WTC11 (cell line): ENCODE results near the gene VSIG10. TPM values are rescaled to one million over a fixed set of nuclear protein-coding genes. Genes with fewer than 3 reads are reported as not detected.

Source experiments
- ATAC-seq: fragments of 200-7000 bp; cut with Tn5 transposase; 2 replicates; pipeline ENCODE4 v1.10.0; 2021; ENCODE audit warnings: mild to moderate bottlenecking, moderate library complexity
- CTCF ChIA-PET: fragments of 300-600 bp; sonication (Branson Sonifier 250); formaldehyde crosslinking; loops from one replicate; lab custom pipeline; 2021; ENCODE audit warnings: antibody characterized with exemption; lab: Charles Lee
- POLR2A ChIA-PET: fragments of 350-600 bp; sonication (Branson Sonifier 250); formaldehyde crosslinking; loops from one replicate; lab custom pipeline; 2021; ENCODE audit warnings: antibody characterized with exemption; lab: Charles Lee
- DNase-seq: peaks from one replicate; pipeline ENCODE4 v3.0.0; 2021; ENCODE audit warnings: low spot score
- H3K27ac Mint-ChIP-seq: 2 replicates; pipeline ENCODE4 v1.8.0; 2021; ENCODE audit warnings: mixed read lengths
- H3K27me3 Mint-ChIP-seq: 2 replicates; pipeline ENCODE4 v1.8.0; 2021; ENCODE audit warnings: low read depth, mild to moderate bottlenecking, moderate library complexity, mixed read lengths
- H3K36me3 Mint-ChIP-seq: 2 replicates; pipeline ENCODE4 v1.8.0; 2021; ENCODE audit warnings: mixed read lengths
- H3K4me1 Mint-ChIP-seq: 2 replicates; pipeline ENCODE4 v1.8.0; 2022; ENCODE audit warnings: mixed read lengths
- H3K4me3 Mint-ChIP-seq: 2 replicates; pipeline ENCODE4 v1.8.0; 2021; ENCODE audit warnings: mild to moderate bottlenecking, moderate library complexity, mixed read lengths
- H3K9me3 Mint-ChIP-seq: 2 replicates; pipeline ENCODE4 v1.8.0; 2021; ENCODE audit warnings: mixed read lengths
- ATF1 ChIP-seq: sonication (generic); formaldehyde crosslinking; IDR thresholded peaks from 2 replicates; pipeline ENCODE4 v1.8.1; 2023; ENCODE audit warnings: mild to moderate bottlenecking, moderate library complexity, missing genetic modification reagents
- CREM ChIP-seq: sonication (generic); formaldehyde crosslinking; IDR thresholded peaks from 2 replicates; pipeline ENCODE4 v1.8.1; 2022; ENCODE audit warnings: mild to moderate bottlenecking, missing genetic modification reagents, moderate library complexity
- ETV6 ChIP-seq: sonication (generic); formaldehyde crosslinking; IDR thresholded peaks from 2 replicates; pipeline ENCODE4 v1.8.1; 2022; ENCODE audit warnings: mild to moderate bottlenecking, missing genetic modification reagents
- FOXK1 ChIP-seq: sonication (generic); formaldehyde crosslinking; IDR thresholded peaks from 2 replicates; pipeline ENCODE4 v1.8.0; 2022; ENCODE audit warnings: mild to moderate bottlenecking, moderate library complexity, missing genetic modification reagents
- FOXP1 ChIP-seq: sonication (generic); formaldehyde crosslinking; IDR thresholded peaks from 2 replicates; pipeline ENCODE4 v1.8.0; 2022; ENCODE audit warnings: missing genetic modification reagents, mild to moderate bottlenecking, moderate library complexity, borderline replicate concordance
- GABPB1 ChIP-seq: sonication (generic); formaldehyde crosslinking; IDR thresholded peaks from 2 replicates; pipeline ENCODE4 v1.8.1; 2023; ENCODE audit warnings: mild to moderate bottlenecking, missing genetic modification reagents
- JUN ChIP-seq: sonication (generic); formaldehyde crosslinking; IDR thresholded peaks from 2 replicates; pipeline ENCODE4 v1.8.0; 2023; ENCODE audit warnings: mild to moderate bottlenecking, missing genetic modification reagents
- MXD4 ChIP-seq: fragments of 250-450 bp; sonication (Bioruptor Pico); IDR thresholded peaks from 2 replicates; pipeline ENCODE4 v1.8.0; 2021; ENCODE audit warnings: mild to moderate bottlenecking, moderate library complexity, borderline replicate concordance
- NFE2L1 ChIP-seq: sonication (generic); formaldehyde crosslinking; IDR thresholded peaks from 2 replicates; pipeline ENCODE4 v1.8.1; 2023; ENCODE audit warnings: missing genetic modification reagents
- NR1H2 ChIP-seq: sonication (generic); formaldehyde crosslinking; IDR thresholded peaks from 2 replicates; pipeline ENCODE4 v1.9.0; 2021; ENCODE audit warnings: mild to moderate bottlenecking, moderate library complexity, missing genetic modification reagents
- SMAD3 ChIP-seq: sonication (generic); formaldehyde crosslinking; IDR thresholded peaks from 2 replicates; pipeline ENCODE4 v1.8.0; 2022; ENCODE audit warnings: missing genetic modification reagents, mild to moderate bottlenecking, borderline replicate concordance
- SP1 ChIP-seq: sonication (generic); formaldehyde crosslinking; conservative IDR thresholded peaks from 2 replicates; pipeline ENCODE4 v1.8.1; 2022; ENCODE audit warnings: missing genetic modification reagents
- TEAD4 ChIP-seq: sonication (generic); formaldehyde crosslinking; IDR thresholded peaks from 2 replicates; pipeline ENCODE4 v1.8.0; 2022; ENCODE audit warnings: mild to moderate bottlenecking, missing genetic modification reagents
- ZNF121 ChIP-seq: sonication (generic); formaldehyde crosslinking; IDR thresholded peaks from 2 replicates; pipeline ENCODE4 v1.8.0; 2023; ENCODE audit warnings: missing genetic modification reagents
- ZNF232 ChIP-seq: sonication (generic); formaldehyde crosslinking; IDR thresholded peaks from 2 replicates; pipeline ENCODE4 v1.8.0; 2022; ENCODE audit warnings: mild to moderate bottlenecking, missing genetic modification reagents
- total RNA-seq: library from RNA; stranded (reverse); gene quantifications from 3 replicates; pipeline ENCODE4 v1.2.3, GENCODE V29; 2021
- TF ChIP-seq, protein P1 (sequence below): fragments of 200-600 bp; IDR thresholded peaks from 2 replicates; pipeline ENCODE4 v1.8.0; 2022; ENCODE audit warnings: antibody characterized with exemption
- TF ChIP-seq, protein P2 (sequence below): sonication (generic); formaldehyde crosslinking; IDR thresholded peaks from 2 replicates; pipeline ENCODE4 v1.8.1; 2023; ENCODE audit warnings: mild to moderate bottlenecking, moderate library complexity, missing genetic modification reagents
- TF ChIP-seq, protein P3 (sequence below): sonication (generic); formaldehyde crosslinking; IDR thresholded peaks from 2 replicates; pipeline ENCODE4 v1.8.1; 2023; ENCODE audit warnings: mild to moderate bottlenecking, missing genetic modification reagents
- TF ChIP-seq, protein P4 (sequence below): sonication (generic); formaldehyde crosslinking; IDR thresholded peaks from 2 replicates; pipeline ENCODE4 v1.8.0; 2022; ENCODE audit warnings: mild to moderate bottlenecking, missing genetic modification reagents
- TF ChIP-seq, protein P5 (sequence below): sonication (generic); formaldehyde crosslinking; IDR thresholded peaks from 2 replicates; pipeline ENCODE4 v1.8.0; 2023; ENCODE audit warnings: missing genetic modification reagents, mild to moderate bottlenecking, borderline replicate concordance
- TF ChIP-seq, protein P6 (sequence below): sonication (generic); formaldehyde crosslinking; IDR thresholded peaks from 2 replicates; pipeline ENCODE4 v1.8.1; 2022; ENCODE audit warnings: low read depth, mild to moderate bottlenecking, moderate library complexity, missing genetic modification reagents, borderline replicate concordance
- TF ChIP-seq, protein P7 (sequence below): sonication (generic); formaldehyde crosslinking; IDR thresholded peaks from 2 replicates; pipeline ENCODE4 v1.8.1; 2022; ENCODE audit warnings: mild to moderate bottlenecking, moderate library complexity, missing genetic modification reagents

The VSIG10 gene
- total RNA-seq, 1 experiment from 2014 or later, result 82.5 TPM

DNA sequence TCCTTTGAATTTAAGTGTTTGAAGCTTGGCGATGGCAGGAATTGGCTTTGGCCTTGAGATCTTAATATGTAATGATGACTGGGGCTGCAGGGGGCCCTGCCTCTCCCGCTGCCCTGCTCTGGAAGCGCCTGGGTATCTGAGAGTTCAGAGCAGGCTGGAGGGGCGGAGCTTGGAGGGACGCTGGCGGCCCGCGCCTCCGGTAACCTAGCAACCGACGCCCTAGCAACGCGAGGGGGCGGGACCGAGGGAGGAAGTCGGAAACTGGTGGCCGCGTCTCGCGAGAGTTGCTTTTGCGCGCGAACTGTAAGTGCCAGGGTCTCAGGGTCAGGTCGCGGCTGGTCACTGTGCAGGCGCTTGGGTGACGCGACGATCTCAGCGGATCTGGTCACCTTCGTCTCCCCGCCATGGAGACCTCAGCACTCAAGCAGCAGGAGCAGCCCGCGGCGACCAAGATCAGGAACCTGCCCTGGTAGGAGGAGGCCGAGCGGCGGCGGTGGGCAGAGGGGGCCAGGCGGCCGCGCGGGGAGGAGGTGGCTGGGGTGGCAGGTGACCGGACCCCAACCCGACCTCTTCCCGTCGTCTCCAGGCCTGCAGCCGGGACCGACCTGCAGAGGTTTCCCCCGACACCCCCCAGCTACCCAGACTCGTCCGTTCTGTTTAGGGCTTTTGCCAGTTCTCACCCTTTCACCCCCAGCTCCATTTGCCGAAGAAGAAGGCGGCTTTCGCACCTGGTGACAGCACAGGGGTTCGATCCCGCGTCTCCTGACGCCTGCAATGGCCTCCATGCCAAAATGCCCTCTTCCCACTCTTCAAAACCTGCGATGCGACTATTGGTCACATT lies 87.2 kb downstream of the VSIG10 start, which contains the start of gene RFC5:
Gene RFC5 (plus strand): TSS at position 280 of the 841 bp plus-strand sequence. CDS start 125 bp downstream, at position 405.
- CTCF ChIA-PET, result interaction anchor here (0.6 to 2.5 kb wide), 5 partner anchors 109 to 167 kb away, joined by 3 to 25 read pairs (median 7); no protein-coding TSS in a partner anchor
- Mint-ChIP-seq H3K27me3 (no peaks in the 10 kb centered on the region; the same call in none of the 2 replicates), H3K36me3 (peaks cover 33% of the 10 kb centered on the region), H3K4me3 (peak within 1 kb of the TSS; percentile 93), H3K9me3 (peaks cover 3% of the 10 kb centered on the region; the same call in 1 of the 2 replicates), H3K27ac (peak within 1 kb of the TSS; percentile 82), H3K4me1 (peaks cover 18% of the 10 kb centered on the region)
- POLR2A ChIA-PET, result interaction anchor here (0.5 to 0.8 kb wide), 3 partner anchors 29 to 142 kb away, joined by 3 to 4 read pairs (median 3); no protein-coding TSS in a partner anchor
- ATAC-seq (peak; percentile 97), DNase-seq (peak; percentile 99)
- TF ChIP-seq, protein P1, sequence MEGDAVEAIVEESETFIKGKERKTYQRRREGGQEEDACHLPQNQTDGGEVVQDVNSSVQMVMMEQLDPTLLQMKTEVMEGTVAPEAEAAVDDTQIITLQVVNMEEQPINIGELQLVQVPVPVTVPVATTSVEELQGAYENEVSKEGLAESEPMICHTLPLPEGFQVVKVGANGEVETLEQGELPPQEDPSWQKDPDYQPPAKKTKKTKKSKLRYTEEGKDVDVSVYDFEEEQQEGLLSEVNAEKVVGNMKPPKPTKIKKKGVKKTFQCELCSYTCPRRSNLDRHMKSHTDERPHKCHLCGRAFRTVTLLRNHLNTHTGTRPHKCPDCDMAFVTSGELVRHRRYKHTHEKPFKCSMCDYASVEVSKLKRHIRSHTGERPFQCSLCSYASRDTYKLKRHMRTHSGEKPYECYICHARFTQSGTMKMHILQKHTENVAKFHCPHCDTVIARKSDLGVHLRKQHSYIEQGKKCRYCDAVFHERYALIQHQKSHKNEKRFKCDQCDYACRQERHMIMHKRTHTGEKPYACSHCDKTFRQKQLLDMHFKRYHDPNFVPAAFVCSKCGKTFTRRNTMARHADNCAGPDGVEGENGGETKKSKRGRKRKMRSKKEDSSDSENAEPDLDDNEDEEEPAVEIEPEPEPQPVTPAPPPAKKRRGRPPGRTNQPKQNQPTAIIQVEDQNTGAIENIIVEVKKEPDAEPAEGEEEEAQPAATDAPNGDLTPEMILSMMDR, result no peak
- TF ChIP-seq SMAD3 (CRISPR knock-in tag) (0 out of 2 replicates have a peak, but pooled peaks have one; percentile 67), FOXK1 (CRISPR knock-in tag) (peak; percentile 49; the same call in 1 of the 2 replicates), ZNF232 (peak; percentile 80), ZNF121 (CRISPR knock-in tag) (no peak), SP1 (CRISPR knock-in tag) (peak; percentile 96), JUN (CRISPR knock-in tag) (0 out of 2 replicates have a peak, but pooled peaks have one; percentile 30), MXD4 (CRISPR knock-in tag) (no peak), CREM (CRISPR knock-in tag) (peak; percentile 71; the same call in 1 of the 2 replicates), ETV6 (peak; percentile 81), GABPB1 (CRISPR knock-in tag) (peak; percentile 70), NFE2L1 (peak; percentile 87), NR1H2 (no peak), ATF1 (CRISPR knock-in tag) (no peak), FOXP1 (CRISPR knock-in tag) (peak; percentile 89), TEAD4 (CRISPR knock-in tag) (0 out of 2 replicates have a peak, but pooled peaks have one; percentile 36)
- TF ChIP-seq, protein P2, sequence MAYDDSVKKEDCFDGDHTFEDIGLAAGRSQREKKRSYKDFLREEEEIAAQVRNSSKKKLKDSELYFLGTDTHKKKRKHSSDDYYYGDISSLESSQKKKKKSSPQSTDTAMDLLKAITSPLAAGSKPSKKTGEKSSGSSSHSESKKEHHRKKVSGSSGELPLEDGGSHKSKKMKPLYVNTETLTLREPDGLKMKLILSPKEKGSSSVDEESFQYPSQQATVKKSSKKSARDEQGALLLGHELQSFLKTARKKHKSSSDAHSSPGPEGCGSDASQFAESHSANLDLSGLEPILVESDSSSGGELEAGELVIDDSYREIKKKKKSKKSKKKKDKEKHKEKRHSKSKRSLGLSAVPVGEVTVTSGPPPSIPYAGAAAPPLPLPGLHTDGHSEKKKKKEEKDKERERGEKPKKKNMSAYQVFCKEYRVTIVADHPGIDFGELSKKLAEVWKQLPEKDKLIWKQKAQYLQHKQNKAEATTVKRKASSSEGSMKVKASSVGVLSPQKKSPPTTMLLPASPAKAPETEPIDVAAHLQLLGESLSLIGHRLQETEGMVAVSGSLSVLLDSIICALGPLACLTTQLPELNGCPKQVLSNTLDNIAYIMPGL (CRISPR knock-in tag), result peak; percentile 50
- TF ChIP-seq, protein P3, sequence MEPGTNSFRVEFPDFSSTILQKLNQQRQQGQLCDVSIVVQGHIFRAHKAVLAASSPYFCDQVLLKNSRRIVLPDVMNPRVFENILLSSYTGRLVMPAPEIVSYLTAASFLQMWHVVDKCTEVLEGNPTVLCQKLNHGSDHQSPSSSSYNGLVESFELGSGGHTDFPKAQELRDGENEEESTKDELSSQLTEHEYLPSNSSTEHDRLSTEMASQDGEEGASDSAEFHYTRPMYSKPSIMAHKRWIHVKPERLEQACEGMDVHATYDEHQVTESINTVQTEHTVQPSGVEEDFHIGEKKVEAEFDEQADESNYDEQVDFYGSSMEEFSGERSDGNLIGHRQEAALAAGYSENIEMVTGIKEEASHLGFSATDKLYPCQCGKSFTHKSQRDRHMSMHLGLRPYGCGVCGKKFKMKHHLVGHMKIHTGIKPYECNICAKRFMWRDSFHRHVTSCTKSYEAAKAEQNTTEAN (CRISPR knock-in tag), result peak; percentile 71; the same call in 1 of the 2 replicates
- TF ChIP-seq, protein P4, sequence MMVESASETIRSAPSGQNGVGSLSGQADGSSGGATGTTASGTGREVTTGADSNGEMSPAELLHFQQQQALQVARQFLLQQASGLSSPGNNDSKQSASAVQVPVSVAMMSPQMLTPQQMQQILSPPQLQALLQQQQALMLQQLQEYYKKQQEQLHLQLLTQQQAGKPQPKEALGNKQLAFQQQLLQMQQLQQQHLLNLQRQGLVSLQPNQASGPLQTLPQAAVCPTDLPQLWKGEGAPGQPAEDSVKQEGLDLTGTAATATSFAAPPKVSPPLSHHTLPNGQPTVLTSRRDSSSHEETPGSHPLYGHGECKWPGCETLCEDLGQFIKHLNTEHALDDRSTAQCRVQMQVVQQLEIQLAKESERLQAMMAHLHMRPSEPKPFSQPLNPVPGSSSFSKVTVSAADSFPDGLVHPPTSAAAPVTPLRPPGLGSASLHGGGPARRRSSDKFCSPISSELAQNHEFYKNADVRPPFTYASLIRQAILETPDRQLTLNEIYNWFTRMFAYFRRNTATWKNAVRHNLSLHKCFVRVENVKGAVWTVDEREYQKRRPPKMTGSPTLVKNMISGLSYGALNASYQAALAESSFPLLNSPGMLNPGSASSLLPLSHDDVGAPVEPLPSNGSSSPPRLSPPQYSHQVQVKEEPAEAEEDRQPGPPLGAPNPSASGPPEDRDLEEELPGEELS, result 0 out of 2 replicates have a peak, but pooled peaks have one; percentile 73
- TF ChIP-seq, protein P5, sequence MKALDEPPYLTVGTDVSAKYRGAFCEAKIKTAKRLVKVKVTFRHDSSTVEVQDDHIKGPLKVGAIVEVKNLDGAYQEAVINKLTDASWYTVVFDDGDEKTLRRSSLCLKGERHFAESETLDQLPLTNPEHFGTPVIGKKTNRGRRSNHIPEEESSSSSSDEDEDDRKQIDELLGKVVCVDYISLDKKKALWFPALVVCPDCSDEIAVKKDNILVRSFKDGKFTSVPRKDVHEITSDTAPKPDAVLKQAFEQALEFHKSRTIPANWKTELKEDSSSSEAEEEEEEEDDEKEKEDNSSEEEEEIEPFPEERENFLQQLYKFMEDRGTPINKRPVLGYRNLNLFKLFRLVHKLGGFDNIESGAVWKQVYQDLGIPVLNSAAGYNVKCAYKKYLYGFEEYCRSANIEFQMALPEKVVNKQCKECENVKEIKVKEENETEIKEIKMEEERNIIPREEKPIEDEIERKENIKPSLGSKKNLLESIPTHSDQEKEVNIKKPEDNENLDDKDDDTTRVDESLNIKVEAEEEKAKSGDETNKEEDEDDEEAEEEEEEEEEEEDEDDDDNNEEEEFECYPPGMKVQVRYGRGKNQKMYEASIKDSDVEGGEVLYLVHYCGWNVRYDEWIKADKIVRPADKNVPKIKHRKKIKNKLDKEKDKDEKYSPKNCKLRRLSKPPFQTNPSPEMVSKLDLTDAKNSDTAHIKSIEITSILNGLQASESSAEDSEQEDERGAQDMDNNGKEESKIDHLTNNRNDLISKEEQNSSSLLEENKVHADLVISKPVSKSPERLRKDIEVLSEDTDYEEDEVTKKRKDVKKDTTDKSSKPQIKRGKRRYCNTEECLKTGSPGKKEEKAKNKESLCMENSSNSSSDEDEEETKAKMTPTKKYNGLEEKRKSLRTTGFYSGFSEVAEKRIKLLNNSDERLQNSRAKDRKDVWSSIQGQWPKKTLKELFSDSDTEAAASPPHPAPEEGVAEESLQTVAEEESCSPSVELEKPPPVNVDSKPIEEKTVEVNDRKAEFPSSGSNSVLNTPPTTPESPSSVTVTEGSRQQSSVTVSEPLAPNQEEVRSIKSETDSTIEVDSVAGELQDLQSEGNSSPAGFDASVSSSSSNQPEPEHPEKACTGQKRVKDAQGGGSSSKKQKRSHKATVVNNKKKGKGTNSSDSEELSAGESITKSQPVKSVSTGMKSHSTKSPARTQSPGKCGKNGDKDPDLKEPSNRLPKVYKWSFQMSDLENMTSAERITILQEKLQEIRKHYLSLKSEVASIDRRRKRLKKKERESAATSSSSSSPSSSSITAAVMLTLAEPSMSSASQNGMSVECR (CRISPR knock-in tag), result peak; percentile 80; the same call in 1 of the 2 replicates
- TF ChIP-seq, protein P6, sequence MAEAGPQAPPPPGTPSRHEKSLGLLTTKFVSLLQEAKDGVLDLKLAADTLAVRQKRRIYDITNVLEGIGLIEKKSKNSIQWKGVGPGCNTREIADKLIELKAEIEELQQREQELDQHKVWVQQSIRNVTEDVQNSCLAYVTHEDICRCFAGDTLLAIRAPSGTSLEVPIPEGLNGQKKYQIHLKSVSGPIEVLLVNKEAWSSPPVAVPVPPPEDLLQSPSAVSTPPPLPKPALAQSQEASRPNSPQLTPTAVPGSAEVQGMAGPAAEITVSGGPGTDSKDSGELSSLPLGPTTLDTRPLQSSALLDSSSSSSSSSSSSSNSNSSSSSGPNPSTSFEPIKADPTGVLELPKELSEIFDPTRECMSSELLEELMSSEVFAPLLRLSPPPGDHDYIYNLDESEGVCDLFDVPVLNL (CRISPR knock-in tag), result peak; percentile 78; the same call in 1 of the 2 replicates
- TF ChIP-seq, protein P7, sequence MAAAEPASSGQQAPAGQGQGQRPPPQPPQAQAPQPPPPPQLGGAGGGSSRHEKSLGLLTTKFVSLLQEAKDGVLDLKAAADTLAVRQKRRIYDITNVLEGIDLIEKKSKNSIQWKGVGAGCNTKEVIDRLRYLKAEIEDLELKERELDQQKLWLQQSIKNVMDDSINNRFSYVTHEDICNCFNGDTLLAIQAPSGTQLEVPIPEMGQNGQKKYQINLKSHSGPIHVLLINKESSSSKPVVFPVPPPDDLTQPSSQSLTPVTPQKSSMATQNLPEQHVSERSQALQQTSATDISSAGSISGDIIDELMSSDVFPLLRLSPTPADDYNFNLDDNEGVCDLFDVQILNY, result peak; percentile 99
